Measurements from ENCODE around the gene NDUFA13.

NDUFA13 gene

DNA sequence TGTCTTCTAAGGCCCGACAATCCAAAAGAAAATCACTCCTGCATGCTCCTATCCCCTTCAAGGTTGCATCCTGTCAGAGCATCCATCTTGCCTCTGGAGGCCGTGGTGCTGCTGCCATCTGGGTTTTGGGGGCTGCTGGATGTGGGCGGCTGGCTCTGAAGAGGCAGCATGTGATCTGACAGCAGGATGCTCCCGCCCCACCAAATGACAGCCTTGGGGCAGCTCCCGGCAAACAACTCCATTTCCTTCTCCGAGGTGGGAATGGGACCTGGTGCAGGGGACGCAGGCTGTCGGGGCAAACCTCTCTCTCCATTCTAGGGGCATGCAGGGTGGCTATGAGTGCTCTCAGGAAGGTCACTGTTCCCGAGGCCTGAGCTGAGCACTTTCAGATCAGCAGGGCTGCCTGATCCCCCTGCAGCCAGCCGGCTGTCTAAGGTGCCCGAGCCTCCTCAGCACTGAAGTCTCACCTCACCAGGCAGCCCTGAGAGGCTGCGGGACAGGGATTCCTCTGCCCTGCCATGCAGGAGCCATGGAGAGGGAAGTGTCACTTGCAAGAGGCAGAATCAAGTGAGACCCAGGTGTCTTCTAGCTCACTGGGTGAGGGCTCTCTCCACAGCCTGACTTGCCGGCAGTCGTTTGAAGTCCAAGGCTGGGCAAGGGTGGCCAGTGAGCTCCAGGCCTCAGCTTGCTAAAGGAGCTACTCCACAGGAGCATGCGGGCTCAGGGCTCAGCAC, 29.5 kb upstream of the NDUFA13 start:
- H3K27me3 Mint-ChIP-seq, result no peaks in the 10 kb centered on the region
- peaks cover 21% of the 10 kb centered on the region for H3K36me3 Mint-ChIP-seq (ENCODE audit: low read depth)
- H3K4me1 Mint-ChIP-seq (ENCODE audit: low read depth), result peaks cover 69% of the 10 kb centered on the region
- H3K27ac Mint-ChIP-seq, result peak overlapping the region; percentile 21
- H3K9me3 Mint-ChIP-seq, result no peaks in the 10 kb centered on the region
- H3K4me3 Mint-ChIP-seq, result no peak overlapping the region

DNA sequence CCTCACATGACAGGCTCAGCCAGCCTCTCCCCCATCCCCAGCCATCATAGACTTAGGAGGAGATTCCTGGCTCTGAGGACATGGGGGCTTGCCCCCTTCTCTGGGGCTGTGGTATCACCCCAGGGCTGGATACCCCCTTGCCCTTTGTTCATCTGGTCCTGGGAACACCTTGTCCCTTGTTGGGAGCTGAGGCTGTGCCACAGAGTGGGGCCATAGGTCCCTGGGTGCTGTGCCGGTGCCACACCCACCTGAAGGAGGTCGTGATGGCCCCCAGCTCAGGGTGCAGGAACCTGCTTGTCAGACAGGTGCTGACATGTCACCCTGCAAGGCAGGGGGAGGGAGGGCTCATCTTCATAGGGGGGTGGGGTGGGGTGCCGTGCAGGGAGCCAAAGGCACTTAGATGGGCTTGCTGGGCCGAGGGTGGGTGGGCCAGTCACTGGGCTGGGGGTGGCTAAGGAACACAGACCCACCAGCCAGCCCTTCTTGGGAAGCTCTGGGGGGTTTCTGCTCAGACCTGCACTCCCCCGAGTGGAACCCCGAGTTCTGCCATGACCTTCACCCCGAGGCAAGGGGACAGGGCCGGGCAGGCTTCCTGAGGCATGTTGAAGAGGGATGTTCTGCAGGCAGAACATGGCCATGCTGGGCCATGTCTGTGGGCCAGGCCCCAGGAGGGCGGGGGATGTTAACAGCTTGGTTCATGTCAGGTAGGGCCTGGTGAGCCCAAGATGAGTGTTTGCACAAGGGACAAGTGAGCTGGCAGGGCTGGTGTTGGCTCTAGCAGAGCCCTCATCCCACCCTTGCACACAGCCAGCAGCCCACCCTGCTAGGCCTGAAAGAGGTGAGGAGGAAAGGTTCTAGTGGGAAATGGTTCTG, 28.7 kb upstream of the NDUFA13 start:
- Mint-ChIP-seq H3K4me3 (peak overlapping the region; percentile 20), H3K27ac (peak overlapping the region; percentile 82), H3K9me3 (no peaks in the 10 kb centered on the region), H3K36me3 (ENCODE audit: low read depth) (peaks cover 22% of the 10 kb centered on the region), H3K27me3 (no peaks in the 10 kb centered on the region), H3K4me1 (ENCODE audit: low read depth) (peaks cover 69% of the 10 kb centered on the region)

DNA sequence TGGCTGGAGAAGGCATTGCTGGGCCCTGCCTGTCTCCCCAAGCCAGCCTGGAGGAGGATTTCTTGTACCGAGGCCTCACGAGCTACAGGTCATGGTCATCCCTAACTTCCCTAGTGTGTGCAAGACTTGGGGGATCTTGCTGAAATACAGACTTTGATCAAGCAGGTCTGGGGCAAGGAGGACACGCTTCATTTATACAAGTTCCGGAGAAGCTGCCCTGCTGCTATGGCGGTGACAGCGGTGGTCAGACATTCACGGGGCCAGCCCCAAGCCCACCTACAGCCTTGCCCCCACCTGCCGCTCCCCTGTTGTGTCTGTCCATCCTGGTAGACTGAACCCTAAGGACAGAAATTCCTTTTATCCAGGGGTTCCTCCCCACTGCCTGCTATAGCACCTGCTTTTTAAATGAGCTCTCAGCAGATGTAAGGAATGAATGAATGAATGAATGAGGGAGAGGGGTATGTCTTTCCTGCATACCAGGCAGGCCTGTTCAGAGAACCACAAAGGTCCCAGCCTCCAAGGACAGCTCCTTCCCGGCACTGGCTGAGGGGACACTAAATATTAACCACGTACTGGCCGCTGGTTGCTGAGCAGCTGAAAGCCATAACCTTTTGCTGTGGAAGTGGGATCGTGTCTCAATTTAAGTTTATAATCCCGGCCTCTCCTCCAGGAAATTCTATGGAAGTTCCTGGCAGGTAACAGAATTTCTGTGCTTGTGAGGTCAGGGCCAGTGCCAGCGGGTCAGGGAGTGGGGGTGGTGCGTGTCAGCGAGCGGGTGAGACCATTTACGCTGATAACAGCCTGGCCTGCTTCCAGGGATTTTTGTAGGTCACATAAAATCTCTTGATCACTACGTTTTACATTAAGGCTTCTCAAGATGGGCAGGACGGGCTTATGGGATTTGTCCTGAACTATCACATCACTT, 27.8 kb upstream of the NDUFA13 start:
- H3K36me3 Mint-ChIP-seq (ENCODE audit: low read depth), result peaks cover 27% of the 10 kb centered on the region
- H3K27me3 Mint-ChIP-seq, result no peaks in the 10 kb centered on the region
- peak overlapping the region; percentile 90 for H3K27ac Mint-ChIP-seq
- peaks cover 67% of the 10 kb centered on the region for H3K4me1 Mint-ChIP-seq (ENCODE audit: low read depth)
- H3K9me3 Mint-ChIP-seq, result no peaks in the 10 kb centered on the region
- H3K4me3 Mint-ChIP-seq, result peak overlapping the region; percentile 55

DNA sequence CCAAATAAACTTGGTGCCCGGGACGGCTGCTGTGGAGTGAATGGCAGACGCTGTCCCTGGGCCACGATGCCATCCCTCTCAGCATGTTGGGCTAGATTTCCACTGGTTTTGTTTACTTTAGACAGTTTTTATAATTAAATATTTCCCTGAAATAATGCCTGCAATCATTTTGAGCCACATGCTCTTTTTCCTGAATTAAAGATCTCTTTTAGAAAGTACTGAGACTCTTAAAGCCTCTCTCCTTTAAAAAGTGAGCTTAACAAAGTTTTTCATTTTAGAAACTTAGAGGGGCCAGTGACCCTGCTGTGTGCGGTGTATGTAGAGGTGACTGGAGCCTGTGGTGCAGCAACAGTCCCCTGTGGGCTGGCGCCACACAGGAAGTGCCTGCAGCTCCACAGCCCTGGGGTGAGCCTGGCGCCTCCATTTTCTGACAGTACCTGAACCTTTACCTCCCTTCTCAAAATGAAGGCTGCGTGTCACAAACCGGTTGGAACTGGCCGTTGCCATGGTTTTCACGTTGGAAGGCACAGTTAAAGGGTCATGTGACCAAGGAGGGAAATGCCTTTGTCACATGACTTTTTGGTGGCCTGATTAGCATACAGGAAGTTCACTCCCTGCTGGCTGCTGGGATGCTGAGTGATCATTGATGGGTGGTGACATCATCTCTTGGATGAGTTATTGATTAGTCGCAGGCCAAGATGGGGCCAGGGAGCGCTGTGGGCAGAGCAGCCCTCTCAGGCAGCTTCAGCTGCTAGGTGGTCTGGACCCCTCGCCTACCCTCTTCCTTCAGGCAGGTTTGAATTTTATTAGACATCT, 26.9 kb upstream of the NDUFA13 start:
- H3K27me3 Mint-ChIP-seq, result no peaks in the 10 kb centered on the region
- H3K36me3 Mint-ChIP-seq (ENCODE audit: low read depth), result peaks cover 28% of the 10 kb centered on the region
- peaks cover 63% of the 10 kb centered on the region for H3K4me1 Mint-ChIP-seq (ENCODE audit: low read depth)
- peak overlapping the region; percentile 55 for H3K4me3 Mint-ChIP-seq
- H3K9me3 Mint-ChIP-seq, result no peaks in the 10 kb centered on the region
- peak overlapping the region; percentile 90 for H3K27ac Mint-ChIP-seq

DNA sequence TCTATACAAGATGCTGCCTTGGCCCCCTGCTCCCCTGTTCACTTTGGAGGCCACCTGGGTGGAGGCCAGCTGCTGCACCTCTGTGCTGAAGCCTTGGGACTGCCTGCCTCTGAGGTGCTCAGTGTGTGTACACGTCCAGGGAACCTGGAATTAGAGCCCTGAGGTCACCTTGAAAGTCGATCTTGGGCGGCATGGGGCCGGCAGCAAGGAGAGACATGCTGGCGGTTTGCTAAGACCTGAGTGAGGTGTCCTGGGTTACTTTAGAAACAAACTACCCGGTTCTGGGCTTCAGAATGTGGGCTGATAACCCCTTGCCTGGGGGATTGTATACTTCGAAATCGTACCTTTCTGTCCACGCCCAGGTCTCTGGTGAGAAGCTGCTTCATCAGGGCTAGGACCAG, 26.2 kb upstream of the NDUFA13 start:
- Mint-ChIP-seq H3K27me3 (no peaks in the 10 kb centered on the region), H3K27ac (peak overlapping the region; percentile 90), H3K4me1 (ENCODE audit: low read depth) (peaks cover 58% of the 10 kb centered on the region), H3K9me3 (no peaks in the 10 kb centered on the region), H3K36me3 (ENCODE audit: low read depth) (peaks cover 30% of the 10 kb centered on the region), H3K4me3 (no peak overlapping the region)

DNA sequence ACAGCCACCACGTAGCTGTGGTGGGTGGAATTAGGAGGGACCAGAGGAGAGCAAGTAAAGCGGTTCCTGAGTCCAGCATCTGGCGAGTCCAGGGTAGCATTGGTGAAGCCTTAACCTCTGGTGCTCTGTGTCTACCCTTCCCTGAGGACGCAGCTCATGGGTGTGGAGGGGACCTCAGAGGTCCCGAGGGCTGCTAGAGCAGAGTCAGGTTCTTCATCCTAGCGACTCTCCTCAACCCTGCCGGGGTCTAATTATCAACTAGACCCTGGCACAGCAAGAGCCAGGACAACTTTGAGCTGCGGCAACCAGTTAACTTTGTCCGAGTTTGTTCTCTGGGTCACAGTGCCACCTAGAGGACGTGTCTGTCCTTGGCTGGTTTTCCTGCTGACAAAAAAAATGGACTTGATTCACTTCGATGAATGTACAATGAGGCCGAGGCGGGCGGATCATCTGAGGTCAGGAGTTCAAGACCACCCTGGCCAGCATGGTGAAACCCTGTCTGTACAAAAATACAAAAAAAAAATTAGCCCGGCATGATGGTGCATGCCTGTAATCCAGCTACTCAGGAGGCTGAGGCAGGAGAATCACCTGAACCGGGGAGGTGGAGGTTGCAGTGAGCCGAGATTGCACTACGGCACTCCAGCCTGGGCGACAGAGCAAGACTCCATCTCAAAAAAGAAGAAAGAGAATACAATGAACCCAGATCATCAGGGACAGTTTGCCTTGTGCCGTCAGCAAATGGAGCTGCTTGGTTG, 25.6 kb upstream of the NDUFA13 start:
- Mint-ChIP-seq H3K27ac (peak overlapping the region; percentile 90), H3K36me3 (ENCODE audit: low read depth) (peaks cover 33% of the 10 kb centered on the region), H3K9me3 (no peaks in the 10 kb centered on the region), H3K27me3 (no peaks in the 10 kb centered on the region), H3K4me3 (no peak overlapping the region), H3K4me1 (ENCODE audit: low read depth) (peaks cover 53% of the 10 kb centered on the region)

DNA sequence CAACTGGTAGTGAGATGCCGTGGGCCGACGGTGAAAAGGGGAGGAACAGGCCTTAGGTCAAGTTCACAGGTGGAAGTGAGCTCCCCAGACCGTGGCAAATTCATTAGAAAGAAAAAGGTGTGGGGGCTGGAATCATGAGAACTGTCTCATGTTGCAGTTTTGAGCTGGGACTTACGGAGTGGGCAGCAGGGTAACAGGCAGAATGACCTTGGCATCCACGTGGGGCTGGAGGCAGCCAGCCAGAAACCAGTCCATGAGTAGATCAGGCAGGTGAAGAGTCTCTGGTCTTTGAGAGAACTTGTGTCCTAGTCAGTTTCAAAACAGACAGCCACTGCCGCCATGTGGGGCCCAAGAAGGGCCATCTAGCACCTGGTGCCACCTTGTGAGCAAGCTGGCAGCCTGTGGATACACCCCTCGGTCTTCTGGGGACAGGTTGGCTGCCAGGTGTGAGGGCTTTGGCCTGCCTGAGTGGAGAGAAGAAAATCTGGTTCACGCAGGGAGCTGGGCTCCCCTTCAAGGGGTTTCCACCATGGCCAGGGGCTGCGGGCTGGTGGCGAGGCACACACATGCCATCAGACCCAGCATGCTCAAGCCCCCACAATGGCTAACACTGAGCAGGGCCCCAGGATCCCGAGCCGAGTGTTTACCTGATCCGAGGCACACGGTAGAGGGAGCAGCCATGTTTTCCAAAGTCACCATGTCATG, 24.6 kb upstream of the NDUFA13 start:
- Mint-ChIP-seq H3K4me3 (no peak overlapping the region), H3K27ac (no peak overlapping the region), H3K36me3 (ENCODE audit: low read depth) (peaks cover 42% of the 10 kb centered on the region), H3K4me1 (ENCODE audit: low read depth) (peaks cover 42% of the 10 kb centered on the region), H3K27me3 (no peaks in the 10 kb centered on the region), H3K9me3 (no peaks in the 10 kb centered on the region)

DNA sequence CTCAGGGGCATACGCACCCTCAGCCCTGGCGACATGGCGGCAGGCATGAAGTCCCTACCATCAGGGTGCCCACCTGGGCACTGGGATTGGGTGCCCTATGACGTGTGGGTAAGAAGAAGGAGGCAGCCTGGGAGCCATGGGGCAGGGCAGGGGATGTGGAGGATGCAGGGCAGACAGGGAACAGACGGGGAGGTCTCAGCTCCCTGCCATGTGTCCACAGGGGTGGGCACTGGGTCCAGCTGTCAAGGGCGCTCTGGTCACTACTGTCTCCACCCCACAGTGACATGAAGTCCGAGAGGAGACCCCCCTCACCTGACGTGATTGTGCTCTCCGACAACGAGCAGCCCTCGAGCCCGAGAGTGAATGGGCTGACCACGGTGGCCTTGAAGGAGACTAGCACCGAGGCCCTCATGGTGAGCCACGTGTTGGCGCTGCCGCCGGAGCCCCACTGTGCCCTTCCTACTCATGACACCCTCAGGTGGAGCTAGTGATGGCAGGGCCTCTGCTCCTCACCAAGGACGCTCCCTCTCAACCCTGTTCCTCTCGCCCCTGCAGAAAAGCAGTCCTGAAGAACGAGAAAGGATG, 23.9 kb upstream of the NDUFA13 start:
- Mint-ChIP-seq H3K27ac (peak overlapping the region; percentile 32), H3K4me3 (no peak overlapping the region), H3K4me1 (ENCODE audit: low read depth) (peaks cover 36% of the 10 kb centered on the region), H3K27me3 (no peaks in the 10 kb centered on the region), H3K36me3 (ENCODE audit: low read depth) (peaks cover 46% of the 10 kb centered on the region), H3K9me3 (no peaks in the 10 kb centered on the region)

DNA sequence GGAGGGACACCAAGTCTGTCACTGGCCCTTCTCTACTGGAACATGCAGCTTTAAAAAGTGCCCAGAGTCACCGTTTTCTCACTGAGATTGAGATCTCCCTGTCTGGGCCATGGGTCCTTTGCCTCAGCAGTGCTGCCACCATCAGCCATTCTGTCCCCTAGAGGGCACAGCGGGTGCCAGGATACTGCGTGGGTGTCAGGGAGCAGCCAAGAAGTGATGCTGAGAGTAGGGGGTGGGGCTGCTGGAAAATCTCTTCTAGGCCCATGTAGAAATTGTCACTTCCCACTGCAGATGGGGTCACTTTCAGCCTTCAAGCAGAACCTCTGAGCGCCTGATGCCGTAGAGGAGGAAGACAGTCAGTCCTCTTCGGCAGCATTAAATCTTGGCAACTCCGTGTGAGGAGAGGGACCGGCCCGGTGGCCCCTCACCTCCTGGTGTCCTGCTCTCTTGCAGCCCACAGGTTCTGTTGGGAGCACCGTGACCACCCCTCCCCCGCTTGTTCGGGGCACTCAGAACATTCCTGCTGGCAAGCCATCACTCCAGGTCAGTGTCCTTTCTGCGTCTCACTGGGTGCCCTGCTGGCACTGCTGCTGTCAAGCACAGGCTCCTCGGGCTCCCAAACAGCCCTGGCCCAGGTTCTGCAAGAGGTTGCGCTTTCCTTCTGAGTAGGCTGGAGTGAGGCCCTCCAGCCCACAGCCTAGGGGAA, 22.0 kb upstream of the NDUFA13 start:
- H3K4me3 Mint-ChIP-seq, result no peak overlapping the region
- peak overlapping the region; percentile 31 for H3K27ac Mint-ChIP-seq
- peaks cover 17% of the 10 kb centered on the region for H3K4me1 Mint-ChIP-seq (ENCODE audit: low read depth)
- no peaks in the 10 kb centered on the region for H3K27me3 Mint-ChIP-seq
- no peaks in the 10 kb centered on the region for H3K9me3 Mint-ChIP-seq
- peaks cover 50% of the 10 kb centered on the region for H3K36me3 Mint-ChIP-seq (ENCODE audit: low read depth)

DNA sequence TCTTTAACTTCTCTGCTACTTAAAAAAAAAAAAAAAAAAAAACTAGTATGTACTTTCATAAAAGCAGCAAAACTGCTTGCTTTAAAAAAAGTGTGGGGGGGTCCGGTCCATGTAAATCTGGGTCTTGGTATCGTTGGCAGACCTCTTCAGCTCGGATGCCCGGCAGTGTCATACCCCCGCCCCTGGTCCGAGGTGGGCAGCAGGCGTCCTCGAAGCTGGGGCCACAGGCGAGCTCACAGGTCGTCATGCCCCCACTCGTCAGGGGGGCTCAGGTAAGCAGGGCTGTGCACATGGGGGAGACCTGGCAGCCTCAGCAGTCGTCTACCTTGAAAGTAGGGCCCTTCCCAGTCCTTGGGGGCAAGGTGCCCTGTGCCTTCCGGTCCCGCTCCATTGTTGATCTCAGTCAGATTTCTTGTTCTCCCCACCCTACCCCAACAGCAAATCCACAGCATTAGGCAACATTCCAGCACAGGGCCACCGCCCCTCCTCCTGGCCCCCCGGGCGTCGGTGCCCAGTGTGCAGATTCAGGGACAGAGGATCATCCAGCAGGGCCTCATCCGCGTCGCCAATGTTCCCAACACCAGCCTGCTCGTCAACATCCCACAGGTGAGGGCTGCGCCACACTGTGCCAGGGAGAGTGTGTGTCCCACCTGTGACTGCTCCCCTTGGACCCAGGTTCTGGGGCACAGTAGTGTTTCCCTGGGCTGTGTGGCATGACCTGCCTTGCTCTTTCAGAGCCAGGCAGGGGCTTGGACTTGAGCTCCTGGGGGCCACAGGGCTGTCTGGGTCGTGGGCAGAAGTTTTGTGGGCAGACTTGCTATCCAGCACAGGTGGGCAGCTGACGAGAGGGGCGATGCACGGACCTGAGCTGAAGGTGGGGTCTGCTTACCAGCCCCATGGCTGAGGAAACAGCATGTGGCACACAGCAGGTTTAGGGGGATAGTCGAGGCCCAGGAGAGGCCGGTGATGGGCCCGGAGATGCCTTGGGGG, 20.1 kb upstream of the NDUFA13 start:
- no peaks in the 10 kb centered on the region for H3K27me3 Mint-ChIP-seq
- no peak overlapping the region for H3K27ac Mint-ChIP-seq

DNA sequence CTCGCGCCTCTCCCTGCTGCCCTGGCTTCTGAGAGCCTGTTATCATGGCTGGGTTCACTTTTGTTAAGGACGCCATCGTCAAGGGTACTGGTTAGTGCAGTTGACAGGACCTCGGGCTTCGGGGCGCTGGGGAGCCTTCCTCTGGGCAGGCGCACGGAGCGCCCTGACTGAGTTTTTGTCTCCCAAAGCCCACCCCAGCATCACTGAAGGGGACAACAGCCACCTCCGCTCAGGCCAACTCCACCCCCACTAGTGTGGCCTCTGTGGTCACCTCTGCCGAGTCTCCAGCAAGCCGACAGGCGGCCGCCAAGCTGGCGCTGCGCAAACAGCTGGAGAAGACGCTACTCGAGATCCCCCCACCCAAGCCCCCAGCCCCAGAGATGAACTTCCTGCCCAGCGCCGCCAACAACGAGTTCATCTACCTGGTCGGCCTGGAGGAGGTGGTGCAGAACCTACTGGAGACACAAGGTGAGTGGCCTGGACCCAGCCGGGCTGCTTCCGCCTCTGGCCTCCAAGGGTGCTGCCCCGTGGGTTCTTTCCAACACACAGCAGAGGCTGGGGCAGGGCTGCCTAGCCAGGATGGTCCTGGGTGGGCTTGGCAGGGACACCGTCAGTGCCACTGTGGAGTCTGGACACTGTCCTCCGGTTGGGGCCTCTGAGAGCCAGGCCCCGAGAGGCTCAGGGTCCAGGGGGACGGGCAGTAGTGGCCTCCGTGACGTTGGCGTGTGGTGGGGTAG, 17.6 kb upstream of the NDUFA13 start:
- no peak overlapping the region for H3K4me3 Mint-ChIP-seq
- peak overlapping the region; percentile 63 for H3K27ac Mint-ChIP-seq
- peaks cover 45% of the 10 kb centered on the region for H3K36me3 Mint-ChIP-seq (ENCODE audit: low read depth)
- no peaks in the 10 kb centered on the region for H3K4me1 Mint-ChIP-seq (ENCODE audit: low read depth)
- H3K27me3 Mint-ChIP-seq, result no peaks in the 10 kb centered on the region
- no peaks in the 10 kb centered on the region for H3K9me3 Mint-ChIP-seq

More for the DNA sequence above, 20.1 kb upstream of the NDUFA13 start:
- no peaks in the 10 kb centered on the region for H3K4me1 Mint-ChIP-seq (ENCODE audit: low read depth)
- H3K9me3 Mint-ChIP-seq, result no peaks in the 10 kb centered on the region
- H3K4me3 Mint-ChIP-seq, result no peak overlapping the region
- H3K36me3 Mint-ChIP-seq (ENCODE audit: low read depth), result peaks cover 42% of the 10 kb centered on the region
